HG03135 (cell line): ENCODE data around the gene FNDC3B.
A peak's percentile ranks its signal among the peaks of the same experiment; 100 is the strongest.
"Not testable (repeated sequence)": the region's sequence is repeated elsewhere in the genome, so short reads cannot be mapped to it uniquely, and the experiment has no call there.

Experiments used
- ATAC-seq: cut with Tn5 transposase; IDR thresholded peaks from one replicate; pipeline ENCODE4 v1.9.1; 2021; ENCODE audit warnings: mild to moderate bottlenecking, moderate library complexity; ENCODE audit not compliant: unreplicated experiment

FNDC3B gene

DNA sequence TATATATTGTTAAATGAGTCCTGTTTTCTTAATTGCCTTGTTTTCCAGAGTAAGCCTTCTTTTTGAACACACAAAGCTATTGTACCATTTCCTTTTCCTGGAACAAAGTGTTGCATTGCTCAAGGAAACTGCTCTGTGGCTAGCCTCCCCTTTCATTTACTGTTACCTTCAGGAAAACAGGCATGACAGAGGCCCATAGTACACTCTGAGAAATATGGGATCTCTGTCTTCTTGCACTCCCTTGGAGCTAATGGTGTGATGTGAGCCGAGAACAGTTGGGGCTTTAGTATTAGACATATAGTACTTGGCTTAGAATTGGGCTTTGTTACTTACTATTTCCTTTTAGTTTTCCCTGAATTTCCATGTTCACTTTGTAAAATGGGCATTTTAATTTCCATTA is 215.2 kb downstream of the FNDC3B start:
- ATAC-seq = no peak

GRCh38 chr3:172255321-172255720 is 215.9 kb downstream of the FNDC3B start:
- ATAC-seq = not testable (repeated sequence)

GRCh38 chr3:172256101-172256734 is 216.8 kb downstream of the FNDC3B start:
- no peak for ATAC-seq

DNA sequence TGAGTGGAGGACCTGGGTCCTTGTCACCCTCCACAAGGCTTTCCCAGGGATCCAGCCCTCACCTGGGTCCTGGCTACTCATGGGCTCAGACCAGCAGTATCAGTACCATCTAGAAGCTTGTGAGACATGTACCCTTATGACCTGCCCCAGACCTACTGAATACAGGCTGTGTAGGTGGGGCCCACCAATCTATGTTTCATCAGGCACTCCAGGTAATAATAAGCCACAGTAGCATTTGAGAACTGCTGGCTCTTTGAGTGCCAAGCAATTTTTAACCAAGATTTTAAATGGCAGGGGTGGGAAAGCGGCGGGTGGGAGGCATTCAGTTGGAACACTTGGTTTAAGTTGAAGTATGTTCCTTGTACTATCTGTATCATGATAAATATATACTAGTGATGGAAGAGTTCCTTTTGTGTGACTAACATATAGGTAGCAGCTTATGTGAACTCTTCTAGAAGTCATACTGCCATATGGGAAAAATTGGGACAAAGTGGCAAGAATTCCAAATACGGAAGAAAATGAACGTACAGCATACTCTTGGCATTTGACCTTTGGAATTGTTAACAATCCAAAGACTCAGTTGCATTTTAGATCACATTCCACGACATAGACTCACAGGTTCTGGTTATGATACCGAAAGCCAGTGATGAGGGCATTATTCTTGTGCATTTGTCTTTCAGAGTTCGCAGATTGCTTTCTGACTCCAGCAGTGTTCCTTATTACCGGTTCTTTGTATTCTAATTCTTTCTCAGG is 218.4 kb downstream of the FNDC3B start:
- no peak for ATAC-seq

GRCh38 chr3:172258624-172259023 is 219.2 kb downstream of the FNDC3B start:
- no peak for ATAC-seq

DNA sequence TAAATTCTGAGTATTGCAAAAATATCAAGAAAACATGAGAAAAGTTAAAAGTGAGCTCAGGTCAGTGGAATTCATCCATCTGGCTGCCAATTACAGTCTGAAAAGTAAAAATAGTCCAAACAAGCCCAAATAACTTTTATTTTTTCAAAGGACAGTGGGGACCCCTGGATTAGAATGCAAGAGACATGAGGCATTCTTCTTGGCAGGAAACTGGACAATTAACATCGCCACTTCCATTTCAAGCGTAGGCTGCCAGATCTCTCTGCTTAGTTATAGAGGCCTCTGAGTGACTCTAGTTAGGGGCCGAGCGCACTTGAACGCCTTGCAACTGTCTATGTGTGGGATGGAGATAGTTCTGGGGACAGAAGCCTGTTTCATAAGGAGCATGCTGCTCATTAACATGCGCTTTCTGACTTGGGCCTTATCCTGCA is 219.7 kb downstream of the FNDC3B start:
- no peak for ATAC-seq

DNA sequence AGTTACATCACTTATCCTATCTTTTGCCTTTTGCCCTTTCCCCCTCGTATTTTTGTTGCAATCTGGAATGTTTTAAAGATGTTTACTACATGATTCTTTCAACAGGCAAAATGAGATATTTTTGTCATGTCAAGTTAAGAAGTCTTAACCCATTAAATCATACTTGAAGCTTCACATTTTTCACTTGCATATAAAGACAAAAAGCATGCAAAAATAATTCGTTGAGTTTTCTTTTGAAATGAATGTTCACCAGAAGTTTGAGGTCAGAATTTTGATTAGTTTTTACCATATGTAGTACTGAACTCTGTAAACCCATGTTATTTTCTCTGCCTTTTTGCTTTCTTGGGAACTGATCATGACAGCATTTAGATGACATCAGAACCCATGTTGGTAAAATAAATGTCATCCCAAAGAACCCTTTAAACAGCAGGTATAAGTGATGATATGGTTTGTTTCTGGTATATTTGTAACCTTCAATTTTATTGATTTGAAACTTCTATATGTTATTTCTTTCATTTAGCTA is 220.4 kb downstream of the FNDC3B start:
- no peak for ATAC-seq

DNA sequence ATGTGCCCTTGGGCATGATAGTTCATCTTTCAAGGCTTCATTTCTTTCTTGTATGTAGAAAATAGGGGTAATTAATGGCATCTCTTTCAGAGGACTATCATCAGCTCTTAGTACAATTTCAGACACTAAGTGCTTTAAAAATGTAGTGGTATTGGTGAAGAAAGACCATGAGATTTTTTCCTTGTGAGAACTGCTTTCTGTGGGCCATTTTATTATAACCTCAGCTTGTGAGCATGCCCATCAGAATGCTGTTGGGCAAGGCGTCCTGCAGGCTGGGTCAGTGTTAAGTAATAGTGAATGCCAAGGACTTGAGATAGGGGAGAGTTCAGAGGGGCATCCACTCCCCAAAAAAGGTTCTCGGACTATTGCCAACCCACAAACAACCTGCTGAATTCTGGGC is 221.0 kb downstream of the FNDC3B start:
- no peak for ATAC-seq

- ATAC-seq = no peak
These were observed 221.7 kb downstream of the FNDC3B start for GRCh38 chr3:172261054-172261453.

DNA sequence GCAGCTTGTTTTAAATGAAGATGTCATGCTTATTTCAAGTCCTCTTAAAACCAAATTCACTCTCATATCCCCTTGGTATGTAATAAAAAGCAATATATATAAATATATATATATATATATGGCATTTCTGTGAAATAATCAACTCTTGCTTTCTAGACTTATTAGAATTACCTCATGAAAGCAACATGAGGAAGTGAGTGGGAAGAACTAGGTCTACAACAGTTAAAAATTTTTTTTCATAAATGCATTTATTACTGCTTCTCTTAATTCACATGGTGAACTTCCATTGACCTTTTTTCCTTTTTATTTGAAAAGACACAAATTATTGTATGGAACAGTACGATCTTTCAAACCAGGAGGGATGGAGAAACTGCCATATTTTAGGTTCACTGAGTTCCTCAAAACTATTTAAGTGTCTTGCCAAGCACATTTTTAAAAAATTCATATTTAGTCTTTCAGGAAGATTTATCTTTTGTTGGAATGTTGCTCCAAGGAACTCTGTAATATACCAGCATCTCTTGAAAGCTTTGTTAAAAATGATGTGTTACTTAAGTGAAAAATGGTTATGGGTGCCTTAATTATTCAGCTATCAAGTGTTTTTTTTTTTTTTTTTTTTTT is 223.7 kb downstream of the FNDC3B start:
- ATAC-seq = no peak

DNA sequence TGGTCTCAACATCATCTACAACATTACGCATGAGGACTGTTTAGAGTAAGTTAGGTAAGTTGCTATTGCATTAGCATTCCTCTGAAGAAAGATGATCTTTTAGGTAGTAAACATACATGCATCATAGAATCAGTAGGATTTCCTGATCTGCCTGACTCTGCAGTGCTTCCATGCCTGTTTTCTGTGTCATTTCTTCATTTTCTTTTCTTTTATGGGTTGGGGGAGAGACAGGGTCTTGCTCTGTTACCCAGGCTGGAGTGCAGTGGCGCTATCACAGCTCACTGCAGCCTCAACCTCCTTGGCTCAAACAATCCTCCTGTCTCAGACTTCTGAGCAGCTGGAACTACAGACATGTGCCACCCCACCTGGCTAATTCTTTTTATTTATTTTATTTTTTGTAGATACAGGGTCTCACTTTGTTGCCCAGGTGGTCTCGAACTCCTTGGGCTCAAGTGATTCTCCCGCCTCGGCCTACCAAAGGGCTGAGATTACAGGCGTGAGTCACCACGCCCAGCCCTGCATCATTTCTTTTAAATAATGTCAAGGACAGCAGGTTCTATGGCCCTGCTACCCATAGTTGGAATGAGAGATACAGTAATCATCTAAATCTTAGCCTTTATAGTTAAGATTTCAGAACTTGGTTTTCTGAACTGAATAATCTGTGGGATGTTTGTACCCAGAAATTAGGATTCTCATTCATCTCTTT is 224.6 kb downstream of the FNDC3B start:
- no peak for ATAC-seq

- no peak for ATAC-seq
These were observed 226.7 kb downstream of the FNDC3B start for GRCh38 chr3:172266103-172266502.

DNA sequence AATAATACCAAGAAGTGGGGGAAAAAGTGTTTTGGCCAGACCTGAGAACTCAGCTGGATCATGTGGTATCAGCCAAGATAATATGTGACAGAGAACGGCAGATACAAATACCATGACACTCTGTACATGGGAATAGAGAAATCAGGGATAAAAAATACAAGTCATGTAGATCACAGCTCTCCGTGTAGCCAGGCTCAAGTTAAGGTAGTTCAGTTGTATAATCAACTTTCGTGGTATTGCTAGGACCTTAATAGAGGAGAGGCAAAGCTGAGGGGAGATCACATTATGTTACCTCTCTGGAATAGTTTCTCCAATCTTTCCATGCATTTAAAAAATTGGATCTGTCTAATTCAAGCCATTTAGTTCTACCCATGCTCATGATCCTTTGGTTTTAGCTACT is 229.0 kb downstream of the FNDC3B start:
- ATAC-seq = no peak

DNA sequence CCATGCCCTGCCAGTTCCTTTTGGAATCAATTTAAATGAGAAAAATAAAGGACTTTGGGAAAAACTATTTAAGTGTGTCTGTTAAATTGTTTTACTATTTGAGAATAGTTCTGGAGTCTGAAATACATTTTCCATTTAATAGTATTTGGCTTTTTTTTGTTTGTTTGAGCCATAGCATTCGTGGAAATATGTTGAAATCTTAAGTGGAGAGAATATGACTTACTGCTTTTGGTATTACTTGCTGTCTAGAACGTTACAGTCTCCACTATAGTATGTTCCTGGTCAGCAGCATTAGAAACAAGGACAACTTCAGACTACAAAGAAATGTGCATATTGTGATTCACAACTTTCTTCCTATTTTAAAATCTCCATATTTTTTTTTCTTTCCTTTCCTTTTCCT is 229.5 kb downstream of the FNDC3B start:
- no peak for ATAC-seq

DNA sequence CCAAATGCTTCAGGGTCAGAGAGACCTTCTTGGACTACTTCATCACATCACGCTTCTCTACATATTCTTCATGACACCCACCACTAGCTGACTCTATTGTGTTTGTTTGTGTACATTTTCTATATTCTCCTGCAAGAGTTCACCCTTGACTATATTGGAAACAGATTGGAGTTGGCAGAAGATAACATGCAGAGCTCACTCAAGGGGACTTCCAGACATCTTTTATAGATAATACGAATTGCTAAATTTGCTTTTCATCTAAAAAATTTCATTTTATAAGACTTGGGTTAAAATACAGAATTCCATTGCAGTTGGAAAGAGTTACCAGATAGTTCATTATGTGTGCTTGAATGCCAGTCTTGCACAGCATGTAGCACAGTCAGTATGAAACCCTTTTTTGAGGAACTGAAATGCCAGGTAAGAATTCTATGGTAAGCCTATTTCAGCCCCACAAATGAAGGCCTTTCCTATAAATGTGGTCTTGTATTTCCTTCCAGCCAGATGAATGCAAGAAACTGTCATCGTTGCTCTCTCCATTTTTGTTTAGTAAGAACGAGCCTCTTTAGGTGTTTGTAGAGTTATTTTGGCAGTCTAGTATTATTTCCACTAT is 231.3 kb downstream of the FNDC3B start:
- peak; percentile 97 for ATAC-seq

DNA sequence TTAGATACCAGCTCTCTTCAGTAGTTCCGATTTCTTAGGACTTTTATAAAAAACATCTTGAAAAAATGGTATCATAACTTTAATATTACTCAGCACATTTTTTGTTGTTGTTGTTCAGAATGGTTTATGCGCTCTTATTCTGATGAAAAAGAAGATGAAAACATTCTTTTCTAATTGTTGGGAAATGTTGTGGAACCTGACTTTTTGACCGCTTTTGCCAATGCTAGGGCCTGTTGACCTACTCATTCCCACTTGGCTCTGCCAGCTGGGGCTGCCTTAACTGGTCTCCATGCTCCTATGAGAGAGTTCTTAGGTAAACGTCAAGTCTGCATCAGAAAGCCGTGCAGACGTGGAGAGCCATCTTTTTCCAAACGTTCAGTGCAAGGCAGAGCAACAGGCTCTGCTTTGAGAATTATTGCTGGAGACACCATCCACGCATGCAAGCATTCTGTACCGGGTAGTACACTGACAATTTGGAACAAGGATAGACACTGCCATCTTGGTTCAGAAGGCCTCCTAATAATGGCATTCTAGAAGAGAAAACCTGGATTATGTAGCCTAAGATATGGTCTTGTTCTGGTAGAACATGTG is 232.1 kb downstream of the FNDC3B start:
- no peak for ATAC-seq

GRCh38 chr3:172272698-172273097 is 233.3 kb downstream of the FNDC3B start:
- no peak for ATAC-seq

DNA sequence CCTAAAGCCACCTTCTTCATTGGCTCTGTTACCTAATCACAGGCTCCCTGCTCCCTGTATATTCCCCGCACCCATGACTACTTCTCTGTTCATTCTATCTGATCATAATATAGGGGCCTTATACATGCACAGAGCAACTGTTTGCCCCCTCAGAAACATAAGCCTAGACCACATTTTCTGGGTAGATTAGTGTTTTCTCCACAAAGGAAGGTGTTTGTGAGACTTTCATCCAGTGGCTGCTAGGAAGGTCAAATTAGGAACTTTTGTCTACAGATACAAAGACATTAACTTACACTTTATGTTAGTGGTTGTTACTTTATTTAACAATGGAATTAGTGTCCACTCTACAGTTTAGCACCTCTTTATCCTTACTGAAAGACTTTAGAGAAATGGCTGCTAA is 234.0 kb downstream of the FNDC3B start:
- no peak for ATAC-seq

- ATAC-seq = no peak
These were observed 235.5 kb downstream of the FNDC3B start for GRCh38 chr3:172274906-172275305.

GRCh38 chr3:172275586-172275985 is 236.2 kb downstream of the FNDC3B start:
- ATAC-seq = no peak

GRCh38 chr3:172276103-172276502 is 236.7 kb downstream of the FNDC3B start:
- ATAC-seq = no peak
